Omental fat pad (tissue), 4 donors: ENCODE results near the gene FKBP5. TPM values are rescaled to one million over a fixed set of nuclear protein-coding genes. Genes with fewer than 3 reads are reported as not detected.
A peak's percentile ranks its signal among the peaks of the same experiment; 100 is the strongest.

Source experiments
- ATAC-seq: fragments of 150-250 bp; one replicate; pipeline ENCODE4 v1.9.1; 2016; ENCODE audit warnings: mild to moderate bottlenecking, moderate library complexity; ENCODE audit not compliant: low FRiP score
- DNase-seq: peaks from one replicate; pipeline ENCODE4 v3.0.0-alpha.2; 2019; ENCODE audit warnings: low spot score
- total RNA-seq, 4 donors: library from RNA; depleted of rRNA; stranded (reverse); fragments of >200 nt; gene quantifications; one replicate each; pipeline ENCODE4 v1.1.0, GENCODE V29; 2016
- TF ChIP-seq, protein P1 (sequence below), 3 donors: fragments of 450-650 bp; IDR thresholded peaks; one replicate each; pipeline ENCODE4 v1.5.1; 2016 to 2017; ENCODE audit warnings: antibody characterized with exemption in 3 of 3, mild to moderate bottlenecking in 3 of 3, moderate library complexity in 2 of 3

Gene FKBP5
- total RNA-seq, 4 donors from 2014 or later: 257 to 722 (median 366) TPM

DNA sequence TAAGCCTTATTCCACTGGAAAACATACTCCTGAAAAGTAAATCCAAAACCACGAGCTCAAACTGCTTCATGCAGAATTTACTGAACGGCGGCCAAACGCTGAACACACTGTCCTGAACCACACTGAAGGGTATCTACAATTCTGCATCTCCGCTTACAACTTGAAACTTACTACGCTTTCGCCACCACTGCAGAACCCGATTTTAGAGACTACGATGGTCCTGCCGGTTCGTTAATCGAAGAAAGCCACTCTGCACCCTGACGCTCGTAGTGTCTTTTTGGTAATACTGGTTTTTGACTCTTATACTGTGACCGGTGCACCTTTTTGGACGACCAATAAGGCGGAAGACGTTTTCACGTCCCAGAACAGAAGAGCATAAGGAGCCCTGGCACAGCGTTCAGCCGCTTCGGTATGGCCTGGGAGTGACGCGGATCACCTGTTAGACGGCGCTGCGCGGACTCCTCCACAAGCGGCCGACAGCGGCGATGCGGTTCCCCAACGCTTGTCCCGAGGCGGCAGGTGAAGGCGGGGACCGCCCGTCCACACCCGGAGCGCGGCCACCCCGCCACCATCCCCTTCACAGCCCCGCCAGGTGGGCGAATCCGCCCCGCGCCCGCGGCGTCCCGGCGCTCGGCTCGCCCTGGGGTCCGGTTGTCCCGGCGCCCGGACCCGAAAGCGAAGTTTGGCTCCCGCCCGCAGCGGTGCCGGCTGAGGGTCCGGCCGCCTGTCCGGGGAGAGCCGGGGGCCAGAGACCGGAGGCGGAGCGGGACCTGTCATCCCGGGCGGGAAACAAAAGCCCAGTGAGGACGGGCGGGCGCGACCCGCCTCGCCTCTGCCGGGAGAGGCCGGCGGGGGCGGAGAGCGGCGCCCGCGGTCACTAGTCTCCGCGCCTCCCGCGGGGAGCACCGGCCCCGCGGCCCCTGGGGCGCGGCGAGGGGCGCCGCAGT, 784 bp downstream of the FKBP5 start:
- TF ChIP-seq, protein P1, sequence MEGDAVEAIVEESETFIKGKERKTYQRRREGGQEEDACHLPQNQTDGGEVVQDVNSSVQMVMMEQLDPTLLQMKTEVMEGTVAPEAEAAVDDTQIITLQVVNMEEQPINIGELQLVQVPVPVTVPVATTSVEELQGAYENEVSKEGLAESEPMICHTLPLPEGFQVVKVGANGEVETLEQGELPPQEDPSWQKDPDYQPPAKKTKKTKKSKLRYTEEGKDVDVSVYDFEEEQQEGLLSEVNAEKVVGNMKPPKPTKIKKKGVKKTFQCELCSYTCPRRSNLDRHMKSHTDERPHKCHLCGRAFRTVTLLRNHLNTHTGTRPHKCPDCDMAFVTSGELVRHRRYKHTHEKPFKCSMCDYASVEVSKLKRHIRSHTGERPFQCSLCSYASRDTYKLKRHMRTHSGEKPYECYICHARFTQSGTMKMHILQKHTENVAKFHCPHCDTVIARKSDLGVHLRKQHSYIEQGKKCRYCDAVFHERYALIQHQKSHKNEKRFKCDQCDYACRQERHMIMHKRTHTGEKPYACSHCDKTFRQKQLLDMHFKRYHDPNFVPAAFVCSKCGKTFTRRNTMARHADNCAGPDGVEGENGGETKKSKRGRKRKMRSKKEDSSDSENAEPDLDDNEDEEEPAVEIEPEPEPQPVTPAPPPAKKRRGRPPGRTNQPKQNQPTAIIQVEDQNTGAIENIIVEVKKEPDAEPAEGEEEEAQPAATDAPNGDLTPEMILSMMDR (IDR thresholded peaks at IDR 0.05): no peak
- ATAC-seq: peak; percentile 45
- DNase-seq: no peak

DNA sequence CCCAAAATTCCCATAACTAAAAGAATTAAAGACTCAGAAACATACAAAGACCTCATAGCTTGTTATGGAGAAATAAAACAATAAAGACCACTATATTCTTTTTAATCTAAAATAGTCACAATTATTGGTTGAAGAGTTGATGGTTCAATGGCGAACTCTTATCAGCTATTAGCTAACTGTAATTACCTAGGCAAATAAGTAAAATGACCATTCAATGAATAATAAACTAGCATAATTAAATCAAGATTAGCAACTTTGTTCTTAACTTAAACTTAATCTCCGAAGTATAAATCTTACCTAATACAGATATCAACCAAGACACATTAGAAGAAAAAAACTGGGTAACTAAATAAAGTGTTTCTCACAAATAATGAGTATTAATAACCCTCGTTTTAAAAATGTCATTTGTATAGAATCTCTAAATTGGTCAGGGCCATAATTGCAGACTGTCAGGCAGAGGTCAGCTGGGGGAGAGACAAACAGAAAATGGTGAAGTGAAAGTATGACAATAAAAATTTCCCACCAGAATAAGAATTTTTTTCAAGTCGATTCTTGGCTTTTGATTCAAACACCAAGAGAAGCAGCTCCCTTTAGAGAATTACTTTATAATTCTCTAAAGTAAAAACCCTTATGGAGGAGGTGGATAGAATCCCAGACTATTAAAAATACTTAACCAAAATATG, 1.7 kb downstream of the FKBP5 start:
- no peak for DNase-seq
- TF ChIP-seq, protein P1 (IDR thresholded peaks at IDR 0.05): no peak
- ATAC-seq: no peak

DNA sequence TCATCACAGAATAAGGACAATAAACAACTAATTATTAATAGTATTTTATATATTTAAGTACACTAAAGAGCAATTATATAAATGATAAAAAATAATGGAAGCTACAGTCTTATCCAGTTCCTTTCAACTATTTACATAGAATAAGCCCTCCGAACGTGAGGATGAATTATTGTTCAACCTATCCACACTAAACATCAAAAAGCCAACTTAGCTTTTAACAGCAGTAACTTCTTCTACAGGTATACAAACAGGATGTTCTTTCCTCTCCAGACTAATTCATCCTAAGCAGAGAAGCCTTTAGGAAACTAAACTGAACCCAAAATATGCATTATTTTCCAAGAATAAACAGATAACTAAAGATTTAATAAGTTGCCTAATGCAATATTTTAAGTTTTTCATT, 2.3 kb downstream of the FKBP5 start:
- ATAC-seq (no peak), DNase-seq (no peak)
- TF ChIP-seq, protein P1 (IDR thresholded peaks at IDR 0.05): no peak

DNA sequence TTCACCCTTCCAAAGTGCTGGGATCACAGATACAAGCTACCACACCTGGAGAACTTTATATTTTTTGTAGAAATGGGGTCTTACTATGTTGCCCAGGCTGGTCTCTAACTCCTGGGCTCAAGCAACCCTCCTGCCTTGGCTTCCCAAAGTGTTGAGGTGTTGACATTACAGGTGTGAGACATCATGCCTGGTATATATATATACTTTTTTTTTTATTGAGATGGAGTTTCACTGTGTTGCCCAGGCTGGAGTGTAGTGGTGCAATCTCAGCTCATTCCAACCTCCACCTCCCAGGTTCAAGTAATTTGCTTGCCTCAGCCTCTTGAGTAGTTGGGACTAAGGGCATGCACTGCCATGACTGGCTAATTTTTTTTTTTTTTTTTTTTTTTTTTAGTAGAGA, 5.4 kb downstream of the FKBP5 start:
- TF ChIP-seq, protein P1 (IDR thresholded peaks at IDR 0.05): no peak
- no peak for DNase-seq
- ATAC-seq: no peak

DNA sequence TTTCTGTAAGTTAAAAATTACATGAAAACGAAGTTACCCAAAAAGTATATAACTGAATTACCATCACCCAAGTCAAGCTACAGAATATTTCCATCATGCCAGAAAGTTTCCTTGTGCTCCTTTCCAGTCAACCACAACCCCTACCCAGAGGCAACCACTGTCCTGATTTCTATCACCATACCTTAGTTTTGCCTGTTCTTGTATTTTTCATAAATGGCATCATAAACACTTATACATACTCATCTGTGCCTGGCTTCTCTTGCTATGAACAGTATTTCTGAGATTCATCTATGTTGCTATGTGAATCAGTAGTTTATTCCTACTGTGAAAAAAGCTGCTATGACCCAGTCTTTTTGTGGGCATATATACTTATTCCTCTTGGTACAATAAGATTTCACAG, 7.4 kb downstream of the FKBP5 start:
- ATAC-seq (no peak), DNase-seq (no peak)
- TF ChIP-seq, protein P1 (IDR thresholded peaks at IDR 0.05): no peak

DNA sequence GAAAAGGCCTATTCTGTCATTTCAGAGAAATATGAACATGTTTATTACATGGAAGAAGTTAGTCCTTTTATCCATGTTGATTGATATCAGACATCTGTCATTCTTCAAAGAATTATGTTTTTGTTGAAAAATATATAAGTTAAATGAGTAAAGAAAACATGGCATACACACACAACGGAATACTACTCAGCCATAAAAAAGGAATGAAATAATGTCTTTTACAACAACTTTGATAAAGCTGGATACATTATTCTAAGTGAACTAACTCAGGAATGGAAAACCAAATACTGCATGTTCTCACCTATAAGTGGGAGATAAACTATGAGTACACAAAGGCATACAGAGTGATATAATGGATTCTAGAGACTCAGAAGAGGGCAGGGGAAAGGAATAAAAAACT, 9.3 kb downstream of the FKBP5 start:
- no peak for ATAC-seq
- no peak for DNase-seq
- TF ChIP-seq, protein P1 (IDR thresholded peaks at IDR 0.05): no peak
